CD4-positive, alpha-beta T cell treated with Interleukin-6 for 4 hours (primary cell): ENCODE measurements around the gene AFF4.
A peak's percentile ranks its signal among the peaks of the same experiment; 100 is the strongest.

Experiments
- DNase-seq: peaks from one replicate; pipeline ENCODE4 v3.0.0-alpha.2; 2020; ENCODE audit warnings: mixed read lengths

The AFF4 gene

DNA sequence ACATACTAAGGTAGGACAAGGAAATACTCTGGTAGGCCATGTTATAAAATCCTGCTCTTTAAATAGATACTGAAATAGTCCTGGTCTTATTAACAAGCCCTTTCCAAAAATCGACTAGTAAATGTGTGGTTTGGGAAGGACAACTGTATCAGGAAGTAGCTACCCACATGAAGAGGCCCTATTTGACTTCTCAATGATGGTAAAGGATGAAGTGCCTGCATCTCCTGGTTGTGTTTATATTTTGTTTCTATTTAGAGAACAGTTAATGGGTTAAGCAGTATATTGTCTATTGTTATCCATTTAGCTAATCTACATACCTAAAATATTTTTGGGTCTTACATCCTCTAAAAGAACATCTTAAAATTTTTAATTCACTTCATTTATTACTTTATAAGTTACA lies 109.6 kb downstream of the AFF4 start:
- DNase-seq, result no peak

DNA sequence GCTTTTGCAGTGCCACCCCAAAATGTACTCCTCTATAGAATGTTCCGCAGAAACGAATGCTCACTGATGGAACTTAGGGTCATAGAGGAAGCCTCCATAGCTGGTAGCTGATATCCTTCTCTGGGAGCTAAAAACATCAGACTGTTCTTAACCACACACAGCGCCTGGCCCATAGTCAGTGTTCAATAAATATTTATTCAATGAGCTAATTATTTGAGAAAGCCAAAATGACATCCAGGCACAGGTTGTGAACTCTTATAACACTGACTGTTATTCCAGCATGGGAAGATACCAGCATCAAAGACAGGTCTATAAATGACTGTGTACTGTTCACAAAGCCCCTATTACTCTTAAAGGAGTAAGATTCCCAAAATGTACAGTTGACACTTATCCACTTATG lies 110.1 kb downstream of the AFF4 start:
- DNase-seq, result no peak

GRCh38 chr5:132850066-132850465 lies 113.4 kb downstream of the AFF4 start:
- DNase-seq, result no peak

GRCh38 chr5:132849347-132849746 lies 114.1 kb downstream of the AFF4 start:
- DNase-seq, result no peak

DNA sequence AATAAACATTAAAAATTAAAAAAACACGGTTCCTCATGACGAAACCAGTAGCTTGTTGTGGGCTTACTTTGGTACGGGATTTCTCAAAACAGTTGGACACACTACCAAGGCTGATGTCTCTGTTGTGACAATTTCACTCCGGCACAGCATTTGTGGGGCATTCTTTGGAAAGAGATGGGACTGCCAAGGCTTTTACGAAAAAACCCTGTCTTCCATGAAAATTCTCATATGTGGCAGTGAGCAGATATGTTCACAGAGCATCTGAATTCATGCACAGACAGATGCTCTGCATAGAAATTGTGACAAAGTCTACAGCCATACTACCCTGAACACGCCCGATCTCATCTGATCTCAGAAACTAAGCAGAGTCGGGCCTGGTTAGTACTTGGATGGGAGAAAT lies 115.2 kb downstream of the AFF4 start:
- no peak for DNase-seq

DNA sequence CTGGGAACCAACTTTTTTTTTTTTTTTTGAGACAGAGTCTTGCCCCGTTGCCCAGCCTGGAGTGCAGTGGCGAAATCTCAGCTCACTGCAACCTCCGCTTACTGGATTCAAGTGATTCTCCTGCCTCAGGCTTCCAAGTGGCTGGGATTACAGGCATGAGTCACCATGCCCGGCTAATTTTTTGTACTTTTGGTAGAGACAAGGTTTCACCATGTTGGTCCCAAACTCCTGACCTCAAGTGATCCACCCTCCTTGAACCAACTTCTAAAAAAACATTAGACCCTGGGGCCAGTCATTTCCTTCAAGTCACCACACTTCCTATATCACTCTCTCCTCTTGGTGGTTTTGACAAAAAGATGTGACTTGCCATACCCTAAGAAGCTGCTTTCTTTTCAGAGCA lies 122.1 kb downstream of the AFF4 start:
- DNase-seq, result no peak

DNA sequence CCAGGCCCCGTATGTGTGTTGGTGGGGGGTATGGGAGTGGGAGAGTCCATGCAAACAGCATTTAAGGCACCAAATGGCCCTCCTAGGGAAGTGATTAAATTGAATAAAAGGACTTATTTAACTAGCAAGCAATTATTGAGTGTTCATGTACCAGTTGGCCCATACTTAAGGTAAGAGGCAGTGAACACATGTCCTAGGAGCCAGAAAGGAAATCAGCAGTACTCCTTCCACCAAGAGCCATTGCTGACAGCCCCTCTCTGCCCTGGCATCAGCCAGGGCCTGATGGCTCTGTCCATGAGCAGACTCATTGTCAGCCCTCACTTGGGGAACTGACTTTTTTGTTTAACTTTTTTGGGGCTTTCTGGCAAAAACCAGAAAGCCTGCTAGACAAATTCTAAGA lies 122.5 kb downstream of the AFF4 start:
- no peak for DNase-seq

GRCh38 chr5:132840313-132840712 lies 123.1 kb downstream of the AFF4 start:
- no peak for DNase-seq

GRCh38 chr5:132839426-132840301 lies 123.8 kb downstream of the AFF4 start:
- no peak for DNase-seq

DNA sequence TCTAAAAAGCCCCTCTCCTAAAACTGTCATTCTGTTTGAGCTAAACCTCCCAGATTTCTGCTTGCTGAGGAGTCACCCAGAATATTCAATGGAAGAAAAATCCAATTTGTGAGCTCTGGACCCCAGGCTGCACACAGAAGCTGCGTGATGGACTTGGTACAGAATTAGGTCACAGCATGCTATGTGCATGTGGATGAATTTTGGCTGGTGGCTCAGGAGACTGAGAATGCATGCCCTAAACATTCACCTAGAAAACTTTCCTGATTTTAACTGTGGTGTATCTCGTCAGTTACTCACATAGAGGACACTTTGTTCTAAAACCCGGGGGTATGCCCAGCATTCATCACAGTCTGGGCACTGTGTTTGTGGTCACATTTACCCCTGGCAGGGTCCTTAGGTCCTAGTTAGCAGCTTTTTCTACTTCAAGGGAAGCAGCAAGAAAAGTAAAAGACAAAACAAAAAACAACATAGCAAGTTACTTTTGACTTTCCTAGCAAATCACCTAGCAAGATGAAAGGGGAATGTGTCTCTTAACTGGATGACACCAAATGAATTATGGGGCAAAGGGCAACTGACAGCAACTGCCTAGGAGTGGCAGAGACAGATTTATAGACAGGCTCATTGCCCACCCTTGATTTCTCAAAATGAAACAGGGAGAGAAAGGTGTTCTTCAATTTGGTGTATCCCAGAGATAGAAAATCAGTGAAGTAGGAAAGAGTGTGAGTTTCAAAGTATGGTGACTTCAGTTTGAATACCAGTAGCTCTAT lies 124.7 kb downstream of the AFF4 start:
- no peak for DNase-seq

- no peak for DNase-seq
Measured at GRCh38 chr5:132837868-132838267, 125.6 kb downstream of the AFF4 start.

GRCh38 chr5:132836852-132837251 lies 126.6 kb downstream of the AFF4 start:
- no peak for DNase-seq

DNA sequence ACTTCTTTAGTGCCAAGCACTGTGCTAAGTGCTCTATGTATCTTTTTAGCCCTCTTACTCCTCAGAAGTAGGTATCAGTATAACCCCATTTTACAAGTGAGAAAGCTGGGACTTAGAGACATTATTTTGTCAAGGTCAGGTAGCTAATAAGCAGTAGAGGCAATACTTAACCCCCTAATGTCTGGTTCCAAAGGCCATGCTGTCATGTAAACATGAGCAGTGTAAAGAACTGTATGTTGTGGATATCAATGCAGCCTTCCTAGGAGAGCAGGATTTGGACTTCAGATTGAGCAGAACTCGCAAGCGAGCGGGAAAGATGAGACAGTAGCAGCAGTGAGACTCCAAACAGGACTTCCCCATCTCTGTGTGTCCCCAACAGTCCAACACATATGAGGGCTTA lies 129.4 kb downstream of the AFF4 start:
- DNase-seq, result no peak

DNA sequence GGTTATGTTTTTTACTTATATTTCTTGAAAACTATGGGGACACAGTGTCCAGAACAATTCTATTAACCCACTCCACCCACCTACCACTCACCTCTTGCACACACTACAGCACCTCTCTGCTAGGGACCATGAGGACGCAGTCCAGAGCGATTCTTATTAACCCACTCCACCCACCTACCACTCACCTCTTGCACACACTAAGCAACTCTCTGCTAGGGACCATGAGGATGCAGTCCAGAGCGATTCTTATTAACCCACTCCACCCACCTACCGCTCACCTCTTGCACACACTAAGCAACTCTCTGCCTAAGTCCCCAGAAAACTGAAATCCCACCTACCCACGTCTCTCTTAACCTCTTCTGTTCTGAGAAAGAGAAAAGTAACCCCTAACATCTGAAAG lies 130.8 kb downstream of the AFF4 start:
- no peak for DNase-seq

- DNase-seq, result no peak
Measured at GRCh38 chr5:132831095-132831860, 132.2 kb downstream of the AFF4 start.

DNA sequence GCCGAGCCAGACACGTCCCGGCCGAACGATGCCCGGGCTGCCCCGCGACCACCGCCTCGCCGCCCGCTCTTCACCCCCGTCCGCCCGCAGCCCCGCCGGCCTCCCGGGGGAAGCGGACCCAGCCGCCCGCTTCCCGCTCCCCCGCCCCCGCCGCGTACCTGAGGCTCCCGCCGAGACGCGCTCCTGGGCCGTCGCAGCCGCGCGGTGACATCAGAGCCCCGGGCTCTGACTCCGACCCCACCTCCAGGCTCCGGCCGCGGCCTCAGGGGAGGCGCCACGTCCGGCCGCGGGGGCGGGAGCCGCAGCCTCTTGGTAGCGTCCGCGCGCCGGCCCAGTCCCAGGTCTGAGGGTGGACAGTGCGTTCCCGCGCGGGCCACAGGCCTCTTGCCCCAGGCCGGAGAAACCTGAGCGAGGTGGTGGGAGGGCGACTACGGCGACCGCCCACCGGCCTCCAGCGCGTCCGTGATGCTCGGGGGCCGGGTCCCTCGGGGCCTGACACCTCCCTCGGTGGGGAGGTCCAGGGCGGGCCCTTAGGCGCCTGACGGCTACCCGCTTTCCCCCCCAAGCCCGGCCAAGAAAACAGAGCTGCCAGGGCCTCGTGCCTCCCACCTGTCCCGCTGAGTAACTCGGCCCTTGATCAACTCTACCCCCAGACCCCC lies 132.9 kb downstream of the AFF4 start, which contains the start of gene SHROOM1:
Gene SHROOM1, minus strand, starts transcription at position 212 of the 659 bp plus-strand sequence. CDS start 4,507 bp downstream, outside the sequence.
- DNase-seq, result peak; percentile 42

GRCh38 chr5:132829742-132830435 lies 133.5 kb downstream of the AFF4 start:
- DNase-seq, result peak; percentile 77

- DNase-seq, result no peak
Measured at GRCh38 chr5:132828846-132829494, 134.5 kb downstream of the AFF4 start.

- no peak for DNase-seq
Measured at GRCh38 chr5:132827943-132828673, 135.3 kb downstream of the AFF4 start.

DNA sequence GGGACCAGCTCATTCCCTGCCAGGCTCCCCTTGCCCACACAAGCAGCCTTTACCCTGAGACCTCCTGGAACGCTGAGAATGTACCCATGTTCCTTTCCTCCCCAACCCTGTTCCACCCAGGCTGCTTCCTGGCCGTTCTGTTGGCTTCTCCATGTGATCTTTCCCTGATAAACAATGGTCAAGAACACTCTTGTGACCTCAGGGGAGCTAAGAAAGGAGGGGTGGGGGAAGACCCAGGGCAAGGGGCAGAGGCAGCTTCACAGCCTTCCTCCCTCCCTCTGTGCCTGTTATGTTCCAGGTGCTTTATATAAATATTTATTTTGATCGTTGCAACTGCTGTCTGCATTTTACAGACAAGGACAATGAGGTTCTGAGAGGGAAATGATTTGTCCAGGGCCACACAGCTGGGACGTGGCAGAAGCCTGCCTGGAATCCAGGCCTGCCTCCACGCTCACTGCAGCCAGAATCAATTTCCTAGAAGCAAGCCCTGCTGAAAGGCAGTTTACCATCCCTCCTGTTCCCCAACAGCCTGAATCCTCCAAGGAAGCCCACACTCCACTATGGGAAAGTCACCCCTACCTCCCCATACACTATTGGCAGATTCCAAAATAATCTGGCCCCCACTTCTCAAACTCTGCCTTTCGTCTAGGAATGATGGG lies 136.9 kb downstream of the AFF4 start:
- no peak for DNase-seq
